Stimulated activated CD8-positive, alpha-beta memory T cell treated with anti-CD3 and anti-CD28 coated beads, Interleukin-2, amount 100 ng/mL, for 1 hour (primary cell): ENCODE measurements around the gene HMGB1.
"Not testable (repeated sequence)": the region's sequence is repeated elsewhere in the genome, so short reads cannot be mapped to it uniquely, and the experiment has no call there.

ENCODE experiments used
- DNase-seq, 2 donors: peaks; one replicate each; pipeline ENCODE4 v3.0.0-alpha.2; 2020; ENCODE audit warnings: low read depth in 2 of 2

Gene HMGB1

DNA sequence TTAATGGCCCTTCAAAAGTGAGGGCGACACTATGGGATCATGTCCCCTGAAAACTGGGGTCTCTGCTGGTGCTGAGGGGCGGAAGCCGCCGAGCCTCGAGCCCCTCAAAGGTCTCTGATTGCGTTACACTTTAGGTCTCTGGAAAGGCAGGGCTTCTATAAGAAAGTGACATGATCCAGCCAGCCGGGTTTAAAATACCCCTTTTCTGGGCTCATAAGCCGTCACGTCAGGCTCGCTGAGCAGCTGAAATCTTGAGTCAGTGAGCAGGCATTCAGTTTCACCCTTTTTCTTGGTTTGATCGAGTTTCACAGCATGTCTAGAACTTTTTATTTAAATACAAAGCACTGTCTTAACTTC lies 600 bp upstream of the HMGB1 start:
- DNase-seq = no peak

DNA sequence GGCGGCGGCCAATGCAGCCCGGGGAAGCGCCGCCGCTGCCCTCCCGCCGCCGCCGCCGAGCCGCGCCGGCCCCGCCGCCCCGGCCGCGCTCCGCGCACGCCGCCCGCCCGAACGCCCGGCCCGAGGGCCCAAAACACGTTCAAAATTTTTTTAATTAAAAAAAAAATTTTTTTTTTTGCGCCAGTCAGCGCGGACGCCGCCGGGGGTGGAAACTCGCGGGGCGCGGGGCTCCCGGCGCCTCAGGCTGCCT lies 468 bp downstream of the HMGB1 start:
- no peak for DNase-seq

DNA sequence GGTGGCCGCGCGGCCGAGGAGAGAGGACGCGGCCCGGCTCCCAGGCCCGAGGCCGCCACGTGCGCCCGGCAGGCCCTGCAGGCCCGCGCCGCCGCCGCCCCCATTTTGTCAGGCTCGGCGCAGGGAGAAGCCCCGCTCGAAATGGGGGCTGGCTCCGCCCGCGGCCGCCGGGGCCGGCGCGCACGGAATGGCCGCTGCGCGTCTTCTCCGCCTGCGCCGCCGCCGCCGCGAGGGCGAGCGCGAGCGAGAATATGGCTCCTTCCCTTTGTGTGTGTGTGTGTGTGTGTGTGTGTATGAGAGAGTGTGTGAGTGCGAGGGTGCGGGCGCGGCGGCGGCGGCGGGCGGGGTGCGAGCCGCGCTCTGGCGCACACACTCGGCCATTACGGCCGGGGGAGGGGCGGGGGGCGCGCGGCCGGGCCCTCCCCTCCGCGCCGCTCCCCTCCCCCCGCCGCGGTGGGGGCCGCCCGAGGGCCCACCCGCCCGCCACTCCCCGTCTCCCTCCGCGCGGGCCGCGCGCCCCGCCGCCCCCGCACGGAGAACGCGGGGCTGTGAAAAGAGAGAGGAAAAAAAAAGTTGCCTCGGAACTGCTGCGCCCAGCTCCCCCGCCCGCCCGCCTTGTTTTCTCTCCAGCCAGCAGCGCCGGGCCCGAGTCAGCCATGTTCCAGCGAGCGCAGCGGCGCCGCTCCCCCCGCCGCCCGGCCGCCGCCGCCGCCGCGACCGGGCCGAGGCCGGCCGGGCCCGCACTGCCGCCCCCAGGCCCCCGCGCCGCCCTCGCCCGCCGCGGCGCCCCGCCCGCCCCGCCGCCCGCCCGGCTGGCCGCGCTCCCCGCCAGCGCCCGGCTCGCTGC lies 1.0 kb downstream of the HMGB1 start:
- DNase-seq = peak; percentile 48 to 61

DNA sequence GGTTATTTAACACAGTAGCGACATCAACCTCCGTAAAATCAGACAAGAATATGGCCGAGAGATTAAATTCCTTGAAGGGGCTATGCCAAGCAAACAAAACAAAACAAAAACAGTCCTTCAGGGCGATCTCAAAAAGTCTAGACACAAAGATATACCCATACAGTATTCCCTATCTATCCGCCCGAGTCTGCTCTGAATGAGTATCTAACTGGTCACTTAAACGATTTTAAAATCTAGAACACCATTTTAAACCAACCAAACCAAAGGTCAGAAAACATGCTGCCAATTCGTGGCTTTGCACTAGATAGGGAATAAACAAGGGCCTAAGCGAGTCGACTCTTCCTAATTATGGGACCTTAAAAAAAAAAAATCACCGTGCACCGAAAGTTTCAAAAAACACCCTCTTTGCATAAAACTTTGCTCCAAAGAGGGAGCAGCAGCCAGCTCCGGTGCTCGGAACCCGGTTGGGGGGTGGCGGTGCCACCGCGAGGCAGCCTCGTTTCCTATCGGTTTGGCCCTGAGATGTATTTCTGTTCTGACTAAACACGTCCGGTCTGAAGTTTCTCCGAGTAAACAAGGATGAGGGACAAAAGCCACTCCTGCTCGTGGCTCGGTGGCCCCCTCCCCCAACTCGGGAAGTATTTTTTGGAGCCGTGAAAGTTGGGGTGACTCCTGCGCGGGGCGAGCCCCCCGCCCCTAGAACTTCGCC lies 1.8 kb downstream of the HMGB1 start:
- peak; percentile 31 to 47 for DNase-seq

DNA sequence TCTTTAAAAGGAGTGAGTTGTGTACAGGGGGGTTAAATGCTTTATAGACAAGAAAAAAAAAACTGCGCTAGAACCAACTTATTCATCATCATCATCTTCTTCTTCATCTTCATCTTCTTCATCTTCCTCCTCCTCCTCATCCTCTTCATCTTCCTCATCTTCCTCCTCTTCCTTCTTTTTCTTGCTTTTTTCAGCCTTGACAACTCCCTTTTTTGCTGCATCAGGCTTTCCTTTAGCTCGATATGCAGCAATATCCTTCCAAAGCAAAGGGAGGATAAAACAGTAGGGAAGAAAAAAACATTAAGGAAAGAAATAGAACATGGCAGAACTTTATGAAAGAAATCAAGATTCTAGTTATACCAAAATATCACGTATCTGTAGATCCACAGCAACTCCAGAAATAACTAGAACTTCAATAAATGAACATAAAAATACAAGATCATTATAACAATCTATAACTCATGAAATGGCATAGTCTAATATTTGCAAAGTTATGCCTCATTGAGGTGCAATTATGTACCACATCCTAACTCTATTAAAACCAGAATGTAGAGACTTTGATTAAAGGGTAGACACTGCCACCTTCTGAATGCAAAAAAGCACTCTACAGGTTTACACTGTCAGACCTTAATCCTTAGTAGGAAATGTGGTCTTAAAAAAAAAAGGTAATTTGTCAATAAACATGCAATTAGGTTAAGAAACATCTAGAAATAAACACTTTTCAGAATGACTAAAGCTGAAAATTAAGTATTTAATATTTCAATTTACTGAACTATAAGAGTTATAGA lies 4.3 kb downstream of the HMGB1 start:
- DNase-seq = not testable (repeated sequence)

DNA sequence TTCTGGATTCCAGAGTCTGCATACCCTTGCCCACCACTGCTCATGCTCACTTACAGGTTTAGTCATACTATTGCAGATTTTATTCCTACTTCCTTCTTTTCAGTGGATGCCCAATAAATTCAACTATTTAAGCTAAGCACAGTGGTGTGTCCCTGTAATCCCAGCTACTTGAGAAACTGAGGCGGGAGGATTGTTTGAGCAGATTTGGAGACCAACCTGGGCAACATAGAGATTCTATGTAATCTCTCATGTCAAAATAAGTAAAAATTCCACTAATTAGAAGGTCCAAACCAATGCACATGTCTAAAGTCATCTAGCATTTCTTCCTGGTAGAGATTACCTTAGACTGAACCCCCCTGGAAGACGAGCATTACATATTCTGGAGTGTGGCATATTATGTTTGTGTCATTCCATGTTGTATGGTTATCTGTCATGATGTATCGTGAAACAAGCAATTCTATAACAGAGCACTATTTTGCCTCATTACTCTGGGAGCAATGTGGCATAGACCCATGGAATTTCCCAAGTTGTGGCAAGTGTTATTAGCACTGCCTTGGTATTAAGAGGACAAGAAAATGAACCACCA lies 8.3 kb downstream of the HMGB1 start:
- DNase-seq = no peak

DNA sequence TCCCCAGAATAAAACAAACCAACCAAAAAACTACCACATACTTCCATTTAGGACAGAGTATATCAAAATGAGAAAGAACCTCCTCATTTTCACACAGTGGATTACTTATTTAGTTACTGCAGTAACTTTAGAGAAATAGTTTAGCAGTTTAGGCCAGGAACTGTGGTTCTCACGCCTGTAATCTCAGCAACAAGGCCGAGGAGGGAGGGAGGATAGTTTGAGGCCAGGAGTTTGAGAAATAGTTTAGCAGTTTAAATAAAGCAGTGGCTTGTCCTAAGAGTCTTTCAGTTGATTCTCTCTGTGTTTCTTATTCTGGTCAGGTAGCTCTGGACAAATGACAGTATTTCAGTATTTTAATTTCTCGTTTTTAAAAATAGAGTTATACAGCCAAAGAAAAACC lies 9.4 kb downstream of the HMGB1 start:
- no peak for DNase-seq

DNA sequence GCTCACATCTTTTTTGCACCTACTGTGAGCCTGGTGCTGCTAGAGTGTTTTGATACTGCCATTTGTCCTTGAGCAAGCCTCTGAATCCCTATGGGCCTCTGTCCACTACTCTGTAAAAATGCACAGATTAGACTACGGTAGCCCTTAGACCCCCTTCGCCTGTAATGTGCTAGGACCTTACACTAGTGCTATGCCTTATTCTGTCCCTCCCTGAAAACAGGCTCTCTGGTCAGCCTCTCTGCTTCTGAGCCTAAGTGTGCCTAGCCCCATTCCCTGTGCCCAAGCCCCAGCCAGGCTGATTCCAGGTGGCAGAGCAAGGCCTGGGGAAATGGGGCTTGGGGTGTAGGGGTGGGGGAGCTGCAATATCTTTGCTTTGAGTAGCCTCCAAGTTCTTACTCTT lies 10.7 kb downstream of the HMGB1 start:
- DNase-seq = no peak

DNA sequence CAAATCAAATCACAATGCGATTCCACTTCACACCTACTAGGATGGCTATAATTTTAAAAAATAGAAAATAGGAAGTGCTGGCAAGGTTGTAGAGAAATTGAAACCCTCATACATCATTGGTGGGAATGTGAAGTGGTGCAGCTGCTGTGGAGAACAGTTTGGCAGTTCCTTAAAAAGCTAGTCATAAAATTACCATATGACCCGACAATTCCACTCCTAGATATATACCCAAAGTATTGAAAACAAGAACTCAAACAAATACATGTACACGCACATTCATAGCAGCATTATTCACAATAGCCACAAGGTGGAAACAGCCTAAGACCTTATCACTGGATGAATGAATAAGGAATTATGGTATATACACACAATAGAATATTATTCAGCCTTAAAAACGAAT lies 12.0 kb downstream of the HMGB1 start:
- no peak for DNase-seq

DNA sequence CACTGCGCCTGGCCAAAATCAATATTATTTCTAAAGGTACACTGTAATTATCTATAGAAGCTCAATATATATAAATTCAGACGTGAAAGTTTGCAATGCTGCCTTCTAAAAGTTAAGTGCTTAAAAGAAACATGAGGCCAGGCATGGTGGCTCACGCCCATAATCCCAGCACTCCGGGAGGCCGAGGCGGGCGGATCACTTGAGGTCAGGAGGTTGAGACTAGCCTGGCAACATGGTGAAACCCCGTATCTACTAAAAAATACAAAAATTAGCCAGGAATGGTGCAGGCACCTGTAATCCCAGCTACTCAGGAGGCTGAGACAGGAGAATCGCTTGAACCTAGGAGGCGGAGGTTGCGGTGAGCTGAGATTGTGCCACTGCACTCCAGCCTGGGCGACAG lies 14.3 kb downstream of the HMGB1 start:
- not testable (repeated sequence) for DNase-seq

DNA sequence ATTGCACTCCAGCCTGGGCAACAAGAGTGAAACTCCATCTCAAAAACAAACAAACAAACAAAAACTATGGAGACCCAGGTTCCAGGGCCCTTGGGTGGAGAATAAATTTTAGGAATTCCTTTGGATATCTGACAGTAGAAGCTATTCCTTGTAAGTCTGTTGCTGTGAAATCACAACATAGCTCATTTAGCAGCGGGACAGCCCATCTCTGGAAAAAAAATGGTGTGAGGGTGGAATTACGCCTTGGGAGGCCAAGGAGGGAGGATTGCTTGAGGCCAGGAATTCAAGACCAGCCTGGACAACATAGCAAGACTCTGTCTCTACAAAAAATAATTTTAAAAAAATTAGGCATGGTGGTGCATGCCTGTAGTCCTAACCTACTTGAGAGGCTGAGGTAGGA lies 15.7 kb downstream of the HMGB1 start:
- DNase-seq = no peak

DNA sequence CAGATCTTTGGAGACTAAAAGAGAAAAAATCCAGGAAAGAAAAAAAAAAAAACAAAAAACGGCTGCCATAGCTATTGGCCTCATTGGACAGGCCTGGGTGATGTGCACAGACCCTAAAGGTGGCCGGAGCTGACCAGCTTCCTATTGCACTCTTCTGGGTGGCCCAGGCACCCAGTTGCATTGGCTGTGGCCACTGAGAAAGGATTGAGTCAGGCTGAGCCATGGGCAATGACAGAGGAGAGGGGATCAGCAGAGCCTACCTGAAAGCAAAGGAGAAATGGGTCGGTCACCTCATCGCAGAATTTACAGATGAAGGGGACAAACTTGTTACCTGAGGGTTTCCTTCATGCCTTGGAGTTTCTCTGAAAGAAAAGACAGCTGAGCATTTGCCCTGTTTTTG lies 17.3 kb downstream of the HMGB1 start:
- no peak for DNase-seq

DNA sequence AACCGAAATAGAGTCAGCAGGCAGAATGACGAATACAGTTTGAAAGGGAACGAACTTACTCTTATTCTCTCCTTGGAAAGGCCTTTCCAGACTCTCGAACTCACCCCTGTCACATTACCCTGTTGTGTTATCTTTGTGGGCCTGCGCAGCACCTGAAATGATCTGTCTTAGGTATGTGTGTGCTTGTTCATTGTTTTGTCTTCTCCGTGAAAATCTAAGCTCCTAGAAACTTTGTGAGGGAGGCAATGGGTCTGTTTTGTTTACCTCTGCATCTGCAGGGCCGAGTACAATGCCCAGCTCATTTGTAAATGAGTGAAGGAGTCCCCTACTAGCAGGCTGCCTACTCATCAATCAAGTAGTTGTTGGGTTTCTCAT lies 19.6 kb downstream of the HMGB1 start:
- DNase-seq = no peak

DNA sequence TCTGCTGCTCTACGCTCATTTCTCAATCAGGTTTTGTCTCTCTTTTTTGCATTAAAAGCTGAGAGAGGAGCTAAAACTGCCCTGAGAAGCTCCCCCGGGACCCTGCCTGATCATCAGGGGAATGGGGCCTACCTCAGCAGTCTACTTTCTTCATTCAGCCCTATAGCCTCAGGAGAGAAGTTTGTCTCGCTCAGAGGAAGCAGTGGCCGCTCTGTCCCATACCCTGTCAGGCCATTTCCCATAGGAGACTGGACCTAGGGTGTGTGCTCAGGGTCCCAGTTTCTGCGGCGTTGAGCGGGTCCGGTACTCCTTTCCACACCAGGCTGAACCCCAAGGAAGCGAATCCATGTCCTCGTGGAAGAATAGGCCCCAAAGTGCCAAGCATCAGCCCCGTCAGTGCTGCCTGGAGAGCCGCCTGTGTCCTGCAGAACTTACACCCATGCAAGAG lies 21.8 kb downstream of the HMGB1 start:
- no peak for DNase-seq

DNA sequence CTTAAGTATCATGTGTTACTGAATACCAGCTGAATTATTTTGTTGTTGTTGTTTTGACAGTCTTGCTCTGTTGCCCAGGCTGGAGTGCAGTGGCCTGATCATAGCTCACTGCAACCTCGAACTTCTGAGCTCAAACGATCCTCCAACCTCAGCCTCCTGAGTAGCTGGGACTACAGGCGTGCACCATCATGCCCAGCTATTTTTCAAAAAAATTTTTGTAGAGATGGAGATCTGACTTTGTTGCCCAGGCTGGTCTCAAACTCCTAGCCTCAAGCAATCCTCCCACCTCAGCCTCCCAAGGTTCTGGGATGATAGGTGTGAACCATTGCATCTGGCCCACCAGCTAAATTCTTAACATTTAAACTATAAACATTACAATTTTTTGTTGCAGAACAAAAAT lies 22.2 kb downstream of the HMGB1 start:
- not testable (repeated sequence) for DNase-seq

DNA sequence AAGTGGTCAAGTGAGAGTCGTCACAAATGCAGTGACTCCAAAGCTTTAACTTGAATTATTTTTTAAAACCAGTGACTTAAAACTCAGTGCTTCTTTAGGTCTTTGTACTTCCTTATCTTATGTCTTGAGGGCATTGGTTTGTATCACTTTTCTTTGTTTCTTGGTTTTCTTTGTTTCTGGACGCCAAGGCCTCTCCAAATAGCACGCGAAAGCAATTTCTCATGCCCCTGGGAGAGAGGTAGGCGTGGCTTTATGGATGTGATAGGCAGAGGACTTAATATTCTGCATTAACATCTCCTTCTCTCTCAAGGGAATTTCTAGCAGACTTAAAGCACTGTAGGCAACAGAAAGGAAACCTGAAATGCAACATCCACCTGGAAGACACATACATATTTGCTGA lies 22.8 kb downstream of the HMGB1 start:
- DNase-seq = no peak

DNA sequence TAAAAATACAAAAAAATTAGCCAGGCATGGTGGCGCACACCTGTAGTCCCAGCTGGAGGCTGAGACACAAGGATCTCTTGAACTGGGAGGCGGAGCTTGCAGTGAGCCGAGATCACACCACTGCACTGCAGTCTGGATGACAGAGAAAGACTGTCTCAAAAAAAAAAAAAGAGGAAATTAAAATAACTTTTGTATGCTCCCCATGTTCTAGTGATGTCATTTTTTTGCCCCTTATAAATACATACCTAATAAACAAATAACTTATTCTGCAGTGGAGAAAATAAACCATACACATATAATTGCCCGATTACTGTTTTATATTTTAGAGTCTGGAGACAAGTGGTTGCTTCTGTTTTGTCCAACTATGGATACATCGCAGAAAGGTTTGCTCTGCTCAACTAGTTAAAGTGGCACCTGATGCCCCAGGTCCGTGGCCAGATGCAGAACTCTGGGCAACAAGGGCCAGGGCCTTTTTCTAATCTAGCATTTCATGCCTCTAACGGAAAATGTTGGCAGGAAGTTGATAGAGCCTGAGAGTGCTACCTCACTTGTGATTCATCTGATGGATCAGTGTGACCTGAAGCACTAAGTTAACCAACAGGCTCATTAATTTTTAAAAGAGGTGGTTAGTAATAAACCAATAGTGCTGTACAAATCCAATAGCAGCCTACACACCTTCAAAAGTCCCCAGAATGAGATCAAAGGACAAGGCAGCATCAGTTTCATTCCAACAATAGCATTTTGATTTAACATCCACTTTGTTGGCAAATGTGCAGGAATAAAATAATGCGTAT lies 24.6 kb downstream of the HMGB1 start:
- no peak for DNase-seq

DNA sequence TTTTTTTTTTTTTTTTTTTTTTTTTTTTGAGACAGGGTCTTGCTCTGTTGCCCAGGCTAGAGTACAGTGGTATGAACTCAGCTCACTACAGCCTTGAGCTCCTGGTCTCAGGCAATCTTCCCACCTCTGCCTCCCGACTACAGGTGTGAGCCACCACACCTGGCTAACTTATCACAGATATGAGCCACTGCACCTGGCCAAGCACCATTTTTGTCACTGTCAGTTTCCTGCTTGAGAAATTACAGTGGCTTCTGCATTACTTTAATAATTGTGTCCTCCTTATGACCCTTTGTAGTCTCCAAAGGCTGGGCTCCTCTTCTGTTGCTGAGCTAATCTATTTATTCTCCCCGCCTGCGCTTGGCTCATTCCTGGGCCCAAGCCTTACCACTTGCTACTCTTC lies 27.4 kb downstream of the HMGB1 start:
- no peak for DNase-seq

DNA sequence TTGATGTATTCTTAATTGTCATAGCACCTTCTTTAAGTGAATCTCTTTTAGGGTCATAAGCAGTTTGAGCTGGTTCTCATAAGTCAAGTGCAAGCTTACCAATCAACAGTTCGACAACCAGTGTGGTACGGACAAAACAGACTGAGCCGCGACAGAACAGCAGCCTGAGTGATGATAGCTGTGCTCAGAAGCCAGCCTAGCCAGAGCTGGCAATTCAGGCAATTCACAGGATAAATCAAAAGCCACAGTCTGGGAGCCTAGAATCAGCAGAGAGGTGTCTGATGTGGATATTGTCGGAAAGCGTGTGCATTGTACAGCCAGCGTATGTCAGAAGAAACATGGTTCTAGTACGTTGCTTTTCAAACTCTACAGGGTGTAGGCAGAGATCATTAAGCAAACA lies 28.6 kb downstream of the HMGB1 start:
- DNase-seq = no peak

DNA sequence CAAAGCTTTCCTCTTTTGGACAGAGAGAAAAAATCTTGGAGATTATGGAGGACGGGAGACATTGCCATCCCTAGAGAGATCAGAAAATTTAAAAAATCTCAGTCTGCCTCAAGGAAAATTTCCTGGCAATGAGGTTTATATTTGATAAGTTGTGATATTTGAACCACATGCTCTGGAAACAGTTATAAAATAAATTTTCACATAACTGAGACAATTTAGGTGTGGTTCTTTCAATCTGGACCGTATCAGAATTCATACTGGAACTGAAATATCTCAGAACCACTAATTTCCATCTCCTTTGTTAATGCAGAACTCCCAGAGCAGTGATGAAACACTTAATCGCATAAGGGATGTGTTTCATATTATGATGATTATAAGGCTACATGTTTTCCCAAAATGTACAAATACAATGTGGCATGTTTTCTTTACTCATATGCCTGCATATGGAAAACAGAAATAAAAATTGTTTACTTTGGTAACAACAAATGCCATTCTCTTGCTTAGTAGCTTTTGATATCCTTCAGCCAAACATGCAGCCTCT lies 29.8 kb downstream of the HMGB1 start:
- no peak for DNase-seq

DNA sequence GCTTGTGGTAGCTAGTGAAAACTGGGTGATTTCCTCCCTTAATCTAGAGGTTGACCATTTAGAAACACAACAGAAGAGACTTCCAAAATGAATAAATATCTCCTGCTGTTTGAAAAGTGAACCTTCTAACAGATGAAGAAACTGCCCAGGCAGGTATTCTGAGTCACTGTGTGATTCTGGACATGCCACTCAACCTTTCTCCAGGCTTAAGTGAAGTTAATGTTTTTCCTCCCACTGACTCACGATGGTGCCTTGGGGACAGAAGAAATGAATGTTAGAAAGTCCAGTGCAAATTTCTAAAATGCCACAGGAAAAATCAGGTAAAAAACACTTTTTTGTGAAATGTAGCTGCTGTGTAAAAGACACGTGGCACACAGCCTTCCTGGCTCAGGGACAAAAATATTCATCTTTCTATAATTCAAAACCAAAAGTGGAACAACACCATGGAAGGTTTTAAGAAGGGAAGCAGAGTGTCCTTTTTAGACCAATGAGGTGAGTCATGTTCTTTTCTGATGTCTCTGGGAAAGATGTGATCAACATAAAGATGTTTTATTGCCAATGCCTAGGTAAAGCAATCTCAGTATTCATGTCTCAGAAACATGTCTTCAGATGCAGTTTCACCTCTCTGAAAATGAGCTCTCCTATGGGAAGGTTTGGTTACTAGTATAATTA lies 34.3 kb downstream of the HMGB1 start:
- no peak for DNase-seq
